ENCODE measurements around the gene NT5E. TPM values are rescaled to one million over a fixed set of nuclear protein-coding genes. Genes with fewer than 3 reads are reported as not detected.

NT5E gene
- total RNA-seq, 1 donor from 2014 or later: 140 TPM

DNA sequence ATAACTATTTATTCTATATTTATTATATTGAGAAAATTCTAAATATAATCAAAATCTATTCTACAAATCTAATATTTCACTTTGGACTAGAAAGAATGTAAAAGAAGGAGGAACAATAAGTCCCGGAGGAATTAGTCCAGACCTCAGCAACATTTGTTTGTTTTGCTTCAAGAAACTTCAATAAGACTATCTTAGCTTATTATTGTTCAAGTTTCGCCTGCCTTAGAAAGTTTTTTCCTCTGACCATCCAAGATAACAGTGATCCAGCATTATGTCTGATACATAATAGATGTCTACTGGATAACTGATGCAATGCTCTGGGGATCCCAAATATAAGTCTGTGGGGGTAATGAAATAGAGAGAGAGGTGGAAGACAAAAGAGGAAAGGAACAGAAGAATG, 28.7 kb upstream of the NT5E start:
- no peak for DNase-seq (ENCODE audit: extremely low read depth, low read depth, low spot score)

DNA sequence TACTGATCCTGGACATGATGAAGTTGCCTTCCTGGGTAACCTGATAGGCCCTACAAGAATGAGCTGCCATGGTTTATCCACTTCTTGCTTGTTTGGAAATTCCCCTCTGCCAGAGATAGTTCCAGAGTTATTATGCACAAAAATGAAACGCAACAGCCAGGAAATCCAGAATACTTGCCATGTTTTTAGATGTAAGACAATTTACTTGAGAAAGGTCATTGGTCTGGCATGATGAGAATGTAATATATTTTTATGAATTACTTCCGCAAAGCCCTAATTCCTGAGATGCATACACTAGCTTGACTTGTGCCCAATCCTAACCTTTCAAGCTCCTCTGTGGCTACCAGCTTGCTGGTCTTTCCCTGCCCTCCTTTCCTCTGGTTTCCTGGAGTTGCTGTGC, 27.9 kb upstream of the NT5E start:
- no peak for DNase-seq (ENCODE audit: extremely low read depth, low read depth, low spot score)

DNA sequence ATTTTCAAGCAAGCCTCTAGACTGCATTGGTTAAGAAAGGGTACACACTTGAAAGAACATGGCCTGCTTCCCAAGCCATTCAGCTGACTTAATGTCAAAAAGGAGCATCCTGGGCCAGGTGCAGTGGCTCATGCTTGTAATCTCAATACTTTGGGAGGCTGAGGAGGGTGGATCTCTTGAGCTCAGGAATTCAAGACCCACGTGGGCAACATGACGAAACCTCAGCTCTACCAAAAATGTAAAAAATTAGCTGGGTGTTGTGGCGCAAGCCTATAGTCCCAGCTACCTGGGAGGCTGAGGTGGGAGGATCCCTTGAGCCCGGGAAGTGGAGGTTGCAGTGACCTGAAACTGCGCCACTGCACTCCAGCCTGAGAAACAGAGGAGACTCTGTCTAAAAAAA, 26.9 kb upstream of the NT5E start:
- DNase-seq (ENCODE audit: extremely low read depth, low read depth, low spot score): no peak

DNA sequence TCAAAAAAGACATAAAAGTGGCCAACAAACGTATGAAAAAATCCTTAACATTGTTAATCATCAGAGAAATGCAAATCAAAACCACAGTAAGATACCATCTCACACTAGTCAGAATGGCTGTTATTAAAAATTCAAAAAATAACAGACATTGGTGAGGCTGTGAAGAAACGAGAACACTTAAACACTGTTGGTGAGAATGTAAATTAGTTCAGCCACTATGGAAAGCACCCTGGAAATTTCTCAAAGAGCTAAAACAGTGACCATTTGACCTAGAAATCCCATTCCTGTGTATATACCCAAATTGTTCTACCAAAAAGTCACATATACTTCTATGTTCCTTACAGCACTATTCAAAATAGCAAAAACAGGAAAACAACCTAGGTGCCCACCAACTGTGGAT, 24.9 kb upstream of the NT5E start:
- no peak for DNase-seq (ENCODE audit: extremely low read depth, low read depth, low spot score)

DNA sequence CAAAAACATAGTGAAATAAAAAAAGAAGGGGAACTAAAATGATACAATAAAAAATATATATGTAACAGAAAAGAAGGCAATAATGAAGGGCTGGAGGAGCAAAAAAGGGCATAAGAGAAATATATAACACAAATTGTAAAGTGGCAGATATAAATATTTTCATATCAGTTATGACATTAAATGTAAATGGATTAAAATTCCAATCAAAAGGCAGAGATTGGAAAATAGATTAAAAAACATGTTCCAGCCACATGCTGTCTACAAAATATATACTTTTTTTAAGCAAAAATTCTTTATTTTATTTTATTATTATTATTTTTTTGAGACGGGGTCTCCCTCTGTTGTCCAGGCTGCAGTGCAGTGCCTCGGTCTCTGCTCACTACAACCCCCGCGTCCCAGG, 23.9 kb upstream of the NT5E start:
- DNase-seq (ENCODE audit: extremely low read depth, low read depth, low spot score): no peak

DNA sequence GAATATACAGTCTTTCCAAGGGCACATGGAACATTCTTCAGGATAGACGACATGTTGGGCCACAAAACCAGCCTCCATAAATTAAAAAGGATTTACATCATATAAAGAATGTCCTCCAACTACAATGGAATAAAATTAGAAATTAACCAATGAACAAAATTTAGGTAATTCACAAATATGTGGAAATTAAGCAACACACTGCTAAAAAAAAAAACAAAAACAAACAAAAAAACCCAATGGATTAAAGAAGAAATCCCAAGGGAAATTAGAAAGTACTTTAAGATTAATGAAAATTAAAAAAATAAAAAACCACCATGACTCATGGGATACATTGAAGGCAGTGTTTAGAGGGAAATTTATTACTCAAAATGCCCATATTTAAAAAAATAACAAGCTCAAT, 21.4 kb upstream of the NT5E start:
- no peak for DNase-seq (ENCODE audit: extremely low read depth, low read depth, low spot score)

DNA sequence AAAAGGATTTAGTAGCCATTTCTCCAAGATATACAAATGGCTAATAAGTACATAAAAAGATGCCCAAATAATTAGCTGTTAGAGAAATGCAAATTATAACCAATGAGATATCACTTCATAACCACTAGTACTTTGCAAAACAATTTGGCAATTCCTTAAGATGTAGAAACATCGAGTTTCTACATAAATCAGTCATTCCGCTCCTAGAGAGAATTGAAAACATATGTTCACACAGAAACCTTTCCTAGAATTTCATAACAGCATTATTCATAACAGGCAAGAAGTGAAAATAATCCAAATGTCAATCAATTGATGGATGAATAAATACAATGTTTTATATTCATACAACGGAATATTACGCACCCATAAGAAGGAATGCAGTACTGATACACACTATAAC, 20.5 kb upstream of the NT5E start:
- DNase-seq (ENCODE audit: extremely low read depth, low read depth, low spot score): no peak

DNA sequence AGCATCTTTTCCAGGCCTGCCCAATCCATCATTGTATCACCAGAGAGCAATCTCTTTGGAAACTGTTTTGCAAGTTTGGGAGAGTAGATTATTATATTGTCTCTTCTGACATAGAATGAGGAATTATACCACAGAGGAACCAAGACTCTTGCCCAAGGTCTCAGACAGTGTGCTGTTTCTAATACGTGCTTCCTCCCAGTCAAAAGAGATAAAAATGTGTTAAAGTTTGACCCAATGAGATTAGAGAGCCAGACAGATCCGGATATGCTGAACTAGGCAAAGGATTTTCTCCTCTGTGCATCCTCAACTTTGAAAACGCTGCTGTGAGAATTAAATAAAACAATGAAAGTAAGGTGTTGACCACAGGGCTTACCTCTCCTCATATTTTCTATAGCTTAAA, 18.6 kb upstream of the NT5E start:
- no peak for DNase-seq (ENCODE audit: extremely low read depth, low read depth, low spot score)

DNA sequence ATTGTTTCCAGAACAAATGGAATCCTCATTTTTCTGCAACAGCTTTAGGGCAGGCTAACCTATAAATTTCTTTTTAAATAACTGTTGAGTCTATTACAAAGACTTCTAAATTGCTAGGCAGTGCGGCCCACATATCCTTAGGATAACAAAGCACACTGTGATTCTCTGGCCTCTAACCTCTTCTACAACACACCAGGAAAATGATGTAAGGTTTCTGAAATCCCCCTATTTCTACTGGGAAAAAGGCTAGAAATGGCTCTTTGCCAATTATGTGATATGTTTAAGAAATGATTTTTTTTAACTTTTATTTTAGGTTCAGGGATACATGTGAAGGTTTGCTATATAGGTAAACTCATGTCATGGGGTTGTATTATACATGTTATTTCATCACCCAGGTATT, 17.3 kb upstream of the NT5E start:
- no peak for DNase-seq (ENCODE audit: extremely low read depth, low read depth, low spot score)

DNA sequence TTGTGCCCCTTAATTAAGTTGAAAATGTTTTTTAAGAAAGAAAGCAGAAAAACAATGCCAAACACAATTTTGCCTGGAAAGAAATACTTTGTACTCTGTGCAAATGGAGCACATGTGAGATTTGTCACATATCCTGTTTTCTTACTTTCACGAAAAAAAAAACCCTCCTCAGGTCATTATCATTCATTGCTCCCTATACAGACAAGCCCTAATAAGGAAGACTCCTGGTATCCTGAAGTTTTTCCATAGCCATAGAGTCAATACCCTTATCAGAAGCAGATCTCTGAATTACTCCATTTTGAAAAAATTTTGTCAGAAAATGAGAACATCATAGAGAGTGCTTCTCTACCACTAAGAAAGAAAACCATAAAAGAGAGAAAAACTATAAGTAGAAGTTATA, 14.0 kb upstream of the NT5E start:
- DNase-seq (ENCODE audit: extremely low read depth, low read depth, low spot score): no peak

DNA sequence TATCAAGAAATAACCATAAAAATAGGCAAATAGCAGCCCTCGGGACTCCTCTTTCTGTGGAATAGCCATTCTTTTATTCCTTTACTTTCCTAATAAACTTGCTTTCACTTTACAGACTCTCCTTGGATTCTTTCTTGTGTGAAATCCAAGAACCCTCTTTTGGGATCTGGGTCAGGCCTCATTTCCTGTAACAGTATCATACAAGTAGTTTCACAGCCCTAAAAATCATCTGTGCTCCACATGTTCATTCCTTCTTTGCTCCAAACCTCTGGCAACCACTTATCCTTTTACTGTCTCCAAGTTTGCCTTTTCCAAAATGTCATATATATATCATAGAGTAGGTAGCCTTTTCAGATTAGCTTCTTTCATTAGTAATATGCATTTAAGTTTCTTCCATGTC, 13.5 kb upstream of the NT5E start:
- DNase-seq (ENCODE audit: extremely low read depth, low read depth, low spot score): no peak

DNA sequence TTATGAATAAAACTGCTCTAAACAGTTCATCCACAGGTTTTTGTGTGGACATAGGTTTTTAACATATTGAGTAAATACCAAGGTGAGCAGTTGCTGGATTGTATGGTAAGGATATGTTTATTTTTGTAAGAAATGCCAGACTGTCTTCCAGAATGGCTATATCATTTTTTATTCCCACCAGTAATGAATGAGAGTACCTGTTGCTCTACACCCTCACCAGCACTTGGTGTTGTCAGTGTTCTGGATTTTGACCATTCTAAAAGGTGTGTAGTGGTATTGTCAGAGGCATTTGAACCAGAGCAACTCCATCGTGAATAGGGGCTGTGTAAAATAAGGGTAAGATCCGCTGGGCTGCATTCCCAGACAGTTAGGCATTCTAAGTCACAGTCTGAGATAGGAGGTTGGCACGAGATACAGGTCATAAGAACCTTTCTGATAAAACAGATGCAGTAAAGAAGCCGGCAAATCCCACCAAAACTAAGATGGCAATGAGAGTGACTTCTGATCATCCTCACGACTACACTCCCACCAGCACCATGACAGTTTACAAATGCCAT, 12.9 kb upstream of the NT5E start:
- no peak for DNase-seq (ENCODE audit: extremely low read depth, low read depth, low spot score)

DNA sequence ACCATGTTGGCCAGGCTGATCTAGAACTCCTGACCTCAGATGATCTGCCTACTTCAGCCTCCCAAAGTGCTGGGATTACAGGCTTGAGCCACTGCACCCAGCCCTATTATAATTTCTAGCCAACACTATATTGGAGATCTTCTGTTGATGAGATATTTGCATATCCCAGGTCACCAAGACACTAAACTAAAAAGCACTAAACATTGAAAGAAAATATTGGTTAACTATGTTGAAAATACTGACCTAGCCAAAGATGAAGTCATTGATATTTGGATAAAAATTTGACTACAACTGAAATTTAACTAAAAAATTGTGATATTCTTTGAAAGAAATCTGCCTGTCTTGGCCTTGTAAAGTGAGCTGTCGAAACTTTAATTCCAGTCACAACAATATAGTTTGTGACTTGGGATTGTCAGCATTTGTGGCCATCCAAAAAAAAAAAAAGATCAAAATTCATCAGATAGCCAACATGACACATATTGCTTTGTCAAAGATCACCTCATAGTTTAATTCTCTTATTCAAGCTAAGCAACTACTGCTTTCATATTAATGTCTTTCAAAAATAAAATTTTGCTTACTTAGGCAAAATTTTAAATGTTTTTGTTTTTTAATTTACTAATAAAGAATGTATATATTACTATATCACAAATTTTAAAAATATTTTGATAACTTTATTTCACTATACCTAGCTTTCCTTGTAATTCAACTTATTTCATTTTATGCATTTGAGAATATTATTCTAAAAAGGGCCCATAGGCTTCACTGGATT, 6.3 kb upstream of the NT5E start:
- DNase-seq (ENCODE audit: extremely low read depth, low read depth, low spot score): no peak

DNA sequence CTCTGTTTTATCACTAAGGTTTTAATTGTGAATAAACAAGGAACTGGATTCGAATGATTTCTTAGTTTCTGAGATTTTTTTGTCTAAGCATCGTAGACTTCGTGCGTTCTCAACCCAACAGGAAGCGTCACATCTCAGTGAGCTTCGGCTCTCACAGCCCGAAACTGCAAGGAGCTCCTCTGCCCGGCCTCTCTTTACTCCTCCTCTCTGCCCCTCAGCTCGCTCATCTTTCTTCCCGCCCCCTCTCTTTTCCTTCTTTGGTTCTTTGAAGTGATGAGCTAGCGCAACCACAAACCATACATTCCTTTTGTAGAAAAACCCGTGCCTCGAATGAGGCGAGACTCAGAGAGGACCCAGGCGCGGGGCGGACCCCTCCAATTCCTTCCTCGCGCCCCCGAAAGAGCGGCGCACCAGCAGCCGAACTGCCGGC, 480 bp upstream of the NT5E start:
- no peak for DNase-seq (ENCODE audit: extremely low read depth, low read depth, low spot score)

DNA sequence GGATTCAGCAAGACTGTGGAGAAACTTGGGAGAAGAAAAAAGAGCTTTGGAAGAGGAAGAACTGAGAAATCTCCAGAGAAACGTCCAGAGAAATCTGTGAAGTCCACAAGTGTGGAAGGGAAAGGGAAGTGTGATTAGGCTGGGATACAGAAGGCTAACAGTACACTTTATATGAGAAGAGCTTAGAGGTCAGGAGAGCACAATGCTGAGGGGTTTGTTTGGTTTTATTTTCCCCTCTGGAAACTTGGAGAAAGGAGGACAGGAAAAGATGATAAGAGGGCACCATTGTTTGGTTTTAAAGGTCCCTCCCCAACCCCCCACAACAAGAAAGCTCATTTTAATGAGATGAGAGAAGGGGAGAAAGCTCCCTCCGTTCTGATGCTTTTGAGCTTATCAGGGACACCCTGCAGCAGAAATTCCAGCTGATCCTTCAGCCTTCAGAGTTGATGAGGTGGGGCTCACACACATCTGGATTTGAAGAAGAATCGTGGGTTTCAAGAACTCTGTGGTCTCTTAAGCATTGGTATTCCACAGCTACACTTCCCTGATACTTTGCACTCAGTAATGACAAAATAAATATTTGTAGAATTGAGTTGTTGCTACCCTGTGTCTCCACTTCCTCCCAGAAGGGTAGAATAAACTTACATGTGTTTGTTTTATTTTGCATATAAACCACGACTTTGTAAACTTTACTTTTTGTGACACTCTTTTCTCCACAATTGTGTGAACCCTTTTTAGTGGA, 1.9 kb downstream of the NT5E start:
- DNase-seq (ENCODE audit: extremely low read depth, low read depth, low spot score): no peak

DNA sequence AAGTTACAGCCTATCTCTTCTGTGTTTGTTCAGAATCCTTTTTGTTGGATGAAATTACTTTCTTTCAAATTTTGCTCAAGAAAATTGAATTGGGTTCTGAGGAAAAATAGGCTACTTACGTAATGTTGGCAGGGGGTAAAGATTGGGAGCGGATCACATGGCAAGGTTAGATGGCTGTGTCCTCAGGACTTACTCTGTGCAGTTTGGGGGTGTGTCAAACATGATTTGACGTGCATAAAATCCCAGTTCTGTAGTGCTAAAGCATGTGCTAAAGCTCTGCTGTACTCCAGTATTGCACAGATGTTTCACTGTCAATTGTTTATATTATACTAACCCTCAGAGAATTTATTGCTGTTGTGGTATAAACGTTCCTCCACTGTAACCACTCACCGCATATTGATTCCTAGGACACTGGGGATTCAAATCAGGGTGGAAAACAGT, 2.6 kb downstream of the NT5E start:
- DNase-seq (ENCODE audit: extremely low read depth, low read depth, low spot score): no peak

DNA sequence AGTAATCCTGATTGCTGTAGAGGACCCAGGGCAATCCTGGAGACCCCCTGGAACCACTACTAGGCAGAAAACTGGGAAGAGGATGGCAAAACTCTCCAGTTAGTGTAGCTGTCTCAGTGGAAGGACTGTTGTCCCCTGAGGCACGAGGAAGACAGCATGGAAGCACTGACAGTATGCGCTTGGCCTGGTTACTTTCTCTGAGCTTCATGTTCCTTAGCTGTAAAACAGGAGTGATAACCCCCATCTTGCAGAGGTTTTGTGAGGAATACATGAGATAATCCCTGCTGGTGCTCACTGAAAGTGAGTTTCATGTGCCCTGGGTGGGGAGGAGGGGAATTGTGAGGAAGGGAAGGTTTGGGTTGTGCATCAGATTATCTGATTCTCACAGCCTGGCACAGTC, 3.2 kb downstream of the NT5E start:
- DNase-seq (ENCODE audit: extremely low read depth, low read depth, low spot score): no peak

DNA sequence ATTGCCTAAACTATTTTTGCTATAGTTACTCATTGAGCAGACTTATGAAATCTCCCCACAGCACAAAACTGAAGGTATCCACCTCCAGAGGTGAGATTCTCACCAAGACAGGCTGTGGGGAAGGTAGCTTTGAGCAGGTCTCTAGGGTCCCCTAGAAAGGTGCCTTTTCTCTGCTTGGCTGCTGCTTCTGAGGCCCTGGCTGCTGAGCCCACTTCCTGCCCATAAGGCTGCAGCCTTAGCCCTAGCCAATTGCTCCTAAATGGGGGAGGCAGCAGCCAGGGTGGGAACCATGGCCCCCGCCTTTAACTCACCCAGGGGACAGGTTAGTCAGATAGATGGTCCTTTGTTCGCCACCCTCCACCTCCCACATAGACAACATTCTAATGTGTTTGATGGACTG, 3.6 kb downstream of the NT5E start:
- DNase-seq (ENCODE audit: extremely low read depth, low read depth, low spot score): no peak

DNA sequence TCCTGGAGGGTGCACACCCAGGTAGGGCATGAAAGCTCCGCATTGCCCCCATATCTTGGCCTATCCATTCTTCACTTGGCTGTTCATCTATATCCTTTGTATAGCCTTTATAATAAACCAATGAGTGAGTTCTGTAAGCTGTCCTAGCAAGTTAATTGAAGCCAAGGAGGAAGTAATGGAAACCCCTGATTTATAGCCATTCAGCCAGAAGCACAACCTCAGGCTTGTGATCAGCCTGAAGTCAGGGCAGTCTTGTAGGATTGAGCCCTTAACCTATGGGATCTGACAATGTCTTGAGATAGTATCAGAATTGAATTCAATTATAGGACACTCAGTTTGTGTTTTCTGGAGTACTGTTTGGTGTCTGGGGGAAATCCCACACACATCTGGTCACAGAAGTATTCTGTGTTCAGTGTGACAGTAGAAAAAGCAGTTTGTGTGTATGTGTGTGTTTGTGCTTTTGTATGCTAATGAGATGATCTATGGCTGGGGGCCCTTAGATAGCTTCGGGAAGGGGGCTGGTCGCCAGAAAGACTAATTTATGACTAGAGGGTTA, 5.7 kb downstream of the NT5E start:
- no peak for DNase-seq (ENCODE audit: extremely low read depth, low read depth, low spot score)

DNA sequence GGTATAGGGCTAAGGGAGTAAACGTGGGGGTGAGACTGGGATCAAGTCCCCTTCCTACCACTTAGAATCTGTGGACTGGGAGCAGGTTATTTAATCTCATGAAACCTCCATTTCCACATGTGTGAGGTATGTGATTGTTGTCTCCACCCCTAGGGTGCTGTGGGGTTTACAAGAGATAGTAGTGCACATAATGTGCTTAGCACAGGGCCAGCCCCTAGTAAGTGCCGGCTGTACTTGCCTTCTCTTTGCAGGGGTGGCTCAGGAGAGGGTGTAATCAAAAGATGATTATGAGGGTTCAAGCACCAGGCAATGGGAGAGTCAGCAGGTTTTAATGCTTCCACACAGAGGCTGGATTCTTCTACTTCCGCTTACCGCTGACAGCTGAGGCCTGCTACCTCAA, 6.9 kb downstream of the NT5E start:
- DNase-seq (ENCODE audit: extremely low read depth, low read depth, low spot score): no peak

DNA sequence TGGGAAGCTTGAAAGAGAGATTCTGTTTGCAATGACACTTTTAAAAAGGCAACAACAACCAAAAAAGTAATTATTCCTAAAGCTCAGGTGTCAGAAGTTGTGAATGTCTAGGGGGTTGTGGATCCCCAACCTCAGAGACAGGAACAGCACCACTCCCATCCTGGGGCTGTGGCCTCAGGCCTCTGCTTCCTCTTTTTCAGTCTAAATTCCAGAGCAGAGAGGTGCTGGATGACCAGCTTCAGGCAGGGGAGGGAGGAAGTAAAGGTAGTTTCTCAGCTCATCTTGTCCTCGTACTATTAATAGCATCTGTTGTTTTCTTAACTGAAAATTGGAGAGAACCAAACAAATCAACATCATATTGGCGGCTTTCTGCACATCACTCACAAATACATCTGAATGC, 8.3 kb downstream of the NT5E start:
- DNase-seq (ENCODE audit: extremely low read depth, low read depth, low spot score): no peak

DNA sequence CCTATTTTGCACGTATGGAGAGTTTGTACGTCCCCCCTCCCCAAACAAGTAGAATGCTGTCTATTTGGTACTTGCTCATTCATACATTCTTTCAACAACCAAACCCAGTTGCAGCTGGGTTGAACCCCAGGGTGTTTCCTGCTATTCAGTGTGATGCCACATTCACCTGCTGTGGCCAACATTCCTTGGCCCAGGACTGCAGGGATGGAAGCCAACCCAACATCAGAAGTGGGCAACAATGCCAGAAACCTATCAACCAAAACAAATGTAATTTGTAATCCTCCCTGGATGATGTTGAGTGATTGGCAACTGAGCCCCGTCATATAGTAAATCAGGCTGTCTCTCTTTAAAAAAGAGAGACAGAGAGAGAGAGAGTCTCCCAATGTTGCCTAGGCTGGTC, 8.9 kb downstream of the NT5E start:
- DNase-seq (ENCODE audit: extremely low read depth, low read depth, low spot score): no peak
